H1 (cell line): ENCODE measurements around the gene ITPK1. TPM values are rescaled to one million over a fixed set of nuclear protein-coding genes. Genes with fewer than 3 reads are reported as not detected.

Source experiments
- CTCF ChIA-PET: fragments of 300-600 bp; sonication (Branson Sonifier 250); formaldehyde crosslinking; loops from one replicate; lab custom pipeline; 2021; ENCODE audit not compliant: partially characterized antibody; lab: Charles Lee
- POLR2A ChIA-PET: fragments of 300-600 bp; sonication (Branson Sonifier 250); formaldehyde crosslinking; loops from one replicate; lab custom pipeline; 2021; ENCODE audit warnings: inconsistent platforms; ENCODE audit not compliant: partially characterized antibody; lab: Charles Lee
- DNase-seq, 2 experiments: peaks; one replicate each; pipeline versions ENCODE4 v3.0.0 to v3.0.0-alpha.2; 2010 to 2022; ENCODE audit warnings: low spot score in 2 of 2, low read depth in 1 of 2, mixed read lengths in 1 of 2
- FAIRE-seq: peaks from 2 replicates; lab custom pipeline; 2011; peaks lifted over from hg19 to GRCh38; lab: Jason Lieb, UNC
- H2AFZ ChIP-seq: 2 replicates; pipeline ENCODE4 v1.8.1; 2012; ENCODE audit warnings: low read length, inconsistent platforms
- H2AK5ac ChIP-seq: 2 replicates; pipeline ENCODE4 v1.6.1; 2013; ENCODE audit warnings: low read depth, low read length
- H2BK120ac ChIP-seq: replicated peaks from 2 replicates; pipeline ENCODE3; 2013; ENCODE audit warnings: low read depth, low read length, inconsistent platforms
- H2BK12ac ChIP-seq: 2 replicates; pipeline ENCODE4 v1.6.1; 2013; ENCODE audit warnings: low read depth, low read length
- H2BK15ac ChIP-seq: 2 replicates; pipeline ENCODE4 v1.6.1; 2013; ENCODE audit warnings: low read length
- H2BK20ac ChIP-seq: 2 replicates; pipeline ENCODE4 v1.6.1; 2013; ENCODE audit warnings: low read length
- H2BK5ac ChIP-seq: 2 replicates; pipeline ENCODE4 v1.6.1; 2013; ENCODE audit warnings: low read depth, low read length
- H3K14ac ChIP-seq: 2 replicates; pipeline ENCODE4 v1.6.1; 2013; ENCODE audit warnings: inconsistent platforms; ENCODE audit not compliant: insufficient read length
- H3K18ac ChIP-seq: 2 replicates; pipeline ENCODE4 v1.6.1; 2013; ENCODE audit warnings: low read length; ENCODE audit errors: extremely low read depth
- H3K23ac ChIP-seq: 2 replicates; pipeline ENCODE4 v1.6.1; 2013; ENCODE audit warnings: inconsistent platforms; ENCODE audit not compliant: insufficient read length
- H3K23me2 ChIP-seq: 2 replicates; pipeline ENCODE4 v1.6.1; 2013; ENCODE audit warnings: low read depth, low read length
- H3K27ac ChIP-seq: 2 replicates; pipeline ENCODE4 v1.6.1; 2011; ENCODE audit warnings: low read depth, low read length, inconsistent platforms
- H3K27me3 ChIP-seq, 4 experiments: replicated peaks in 1 of 4; 1 replicate in 1 of 4; 2 replicates in 3 of 4; pipeline versions ENCODE4 v1.6.1 to v1.8.1; 2011 to 2013; ENCODE audit warnings: low read length in 3 of 4, mild to moderate bottlenecking in 3 of 4, inconsistent platforms in 2 of 4, mixed read lengths in 2 of 4, moderate library complexity in 1 of 4; ENCODE audit not compliant: control insufficient read depth in 3 of 4, insufficient read depth in 3 of 4; ENCODE audit errors: extremely low read depth in 1 of 4
- H3K36me3 ChIP-seq, 4 experiments: 2 replicates each; pipeline versions ENCODE4 v1.6.1 to v1.8.1; 2011 to 2013; ENCODE audit warnings: mild to moderate bottlenecking in 4 of 4, low read length in 3 of 4, moderate library complexity in 2 of 4, control low read depth in 1 of 4, inconsistent platforms in 1 of 4; ENCODE audit not compliant: insufficient read depth in 4 of 4, control insufficient read depth in 2 of 4
- H3K4ac ChIP-seq: replicated peaks from 2 replicates; pipeline ENCODE3; 2013; ENCODE audit warnings: low read length, low read depth, mixed read lengths, inconsistent platforms; ENCODE audit not compliant: insufficient read length
- H3K4me1 ChIP-seq, 4 experiments: replicated peaks in 1 of 4; 1 replicate in 1 of 4; 2 replicates in 3 of 4; pipeline versions ENCODE4 v1.6.1 to v1.8.1; 2011 to 2013; ENCODE audit warnings: low read length in 3 of 4, inconsistent platforms in 2 of 4, mixed read lengths in 1 of 4; ENCODE audit not compliant: insufficient read depth in 4 of 4, control insufficient read depth in 3 of 4
- H3K4me2 ChIP-seq, 2 experiments: 2 replicates each; pipeline versions ENCODE4 v1.6.1 to v1.8.1; 2011 to 2013; ENCODE audit warnings: low read depth in 2 of 2, low read length in 2 of 2, control low read depth in 1 of 2, inconsistent platforms in 1 of 2, mild to moderate bottlenecking in 1 of 2; ENCODE audit not compliant: insufficient read depth in 1 of 2
- H3K4me3 ChIP-seq, 4 experiments: fragments of 200-600, 300-600 bp in 1 of 4; sonication (generic), shearing (Covaris generic), sonication (Bioruptor Twin) in 1 of 4; 2 replicates each; pipeline versions ENCODE4 v1.5.1 to v1.8.1; 2011 to 2016; ENCODE audit warnings: low read length in 4 of 4, low read depth in 3 of 4, control low read depth in 2 of 4, inconsistent platforms in 2 of 4, mild to moderate bottlenecking in 2 of 4, mixed read lengths in 1 of 4, moderate library complexity in 1 of 4; ENCODE audit not compliant: insufficient read depth in 2 of 4; ENCODE audit errors: extremely low read depth in 1 of 4
- H3K56ac ChIP-seq: replicated peaks from 2 replicates; pipeline ENCODE3; 2013; ENCODE audit warnings: low read depth, mild to moderate bottlenecking, mixed read lengths, low read length, inconsistent platforms; ENCODE audit not compliant: insufficient read length
- H3K79me1 ChIP-seq: 2 replicates; pipeline ENCODE4 v1.6.1; 2013; ENCODE audit warnings: low read depth, low read length, control low read depth
- H3K79me2 ChIP-seq, 2 experiments: 2 replicates each; pipeline versions ENCODE4 v1.6.1 to v1.8.1; 2012 to 2013; ENCODE audit warnings: low read length in 2 of 2, mild to moderate bottlenecking in 2 of 2, inconsistent platforms in 1 of 2; ENCODE audit not compliant: insufficient read depth in 2 of 2, control insufficient read depth in 1 of 2
- H3K9ac ChIP-seq, 4 experiments: replicated peaks in 1 of 4; 1 replicate in 1 of 4; 2 replicates in 3 of 4; pipeline versions ENCODE4 v1.6.1 to v1.8.1; 2011 to 2013; ENCODE audit warnings: low read depth in 3 of 4, low read length in 3 of 4, control low read depth in 2 of 4, mild to moderate bottlenecking in 2 of 4, moderate library complexity in 2 of 4, inconsistent platforms in 1 of 4; ENCODE audit errors: extremely low read depth in 1 of 4
- H3K9me3 ChIP-seq, 2 experiments: 2 replicates each; pipeline versions ENCODE4 v1.6.1 to v1.8.1; 2012 to 2013; ENCODE audit warnings: mild to moderate bottlenecking in 2 of 2, moderate library complexity in 2 of 2, control low read depth in 1 of 2, inconsistent platforms in 1 of 2, low read depth in 1 of 2, low read length in 1 of 2, mixed read lengths in 1 of 2; ENCODE audit not compliant: insufficient read depth in 2 of 2
- H4K20me1 ChIP-seq, 2 experiments: replicated peaks in 1 of 2; 2 replicates each; pipeline versions ENCODE3 to v1.8.1; 2011 to 2013; ENCODE audit warnings: inconsistent platforms in 2 of 2, low read length in 2 of 2, mild to moderate bottlenecking in 1 of 2; ENCODE audit not compliant: insufficient read depth in 2 of 2, control insufficient read depth in 1 of 2
- H4K5ac ChIP-seq: 2 replicates; pipeline ENCODE4 v1.6.1; 2013; ENCODE audit warnings: low read length, low read depth, mixed read lengths, inconsistent platforms; ENCODE audit not compliant: insufficient read length
- H4K8ac ChIP-seq: 2 replicates; pipeline ENCODE4 v1.8.0; 2013; ENCODE audit warnings: mild to moderate bottlenecking, moderate library complexity, low read length, inconsistent platforms; ENCODE audit not compliant: insufficient read depth; ENCODE audit errors: extremely low read depth
- H4K91ac ChIP-seq: replicated peaks from 2 replicates; pipeline ENCODE3; 2013; ENCODE audit warnings: low read length, mixed read lengths, inconsistent platforms; ENCODE audit not compliant: insufficient read length
- BRCA1 ChIP-seq: IDR thresholded peaks from 2 replicates; pipeline ENCODE4 v1.6.1; 2012; ENCODE audit warnings: low read depth, low read length, improper control_type of control experiment
- EZH2 ChIP-seq: fragments of 200-600 bp; sonication (generic); IDR thresholded peaks from 2 replicates; pipeline ENCODE4 v1.7.1; 2012; ENCODE audit warnings: low read depth, mild to moderate bottlenecking, moderate library complexity, low read length, inconsistent platforms; ENCODE audit not compliant: severe bottlenecking
- GABPA ChIP-seq: IDR thresholded peaks from 2 replicates; pipeline ENCODE4 v1.6.1; 2011; ENCODE audit warnings: mild to moderate bottlenecking, low read length, moderate library complexity, borderline replicate concordance; ENCODE audit not compliant: insufficient read depth
- HDAC2 ChIP-seq, 2 experiments: fragments of 300-600 bp in 1 of 2; sonication (generic) in 1 of 2; IDR thresholded peaks; 2 replicates each; pipeline ENCODE4 v1.6.1; 2011 to 2012; ENCODE audit warnings: low read depth in 2 of 2, low read length in 2 of 2, mild to moderate bottlenecking in 2 of 2, moderate library complexity in 2 of 2, borderline replicate concordance in 1 of 2, inconsistent platforms in 1 of 2
- KDM1A ChIP-seq: fragments of 200-600, 300-600 bp; sonication (generic); IDR thresholded peaks from 2 replicates; pipeline ENCODE4 v1.7.1; 2016; ENCODE audit warnings: mild to moderate bottlenecking, low read length, borderline replicate concordance
- SRF ChIP-seq: IDR thresholded peaks from 2 replicates; pipeline ENCODE4 v1.6.1; 2011; ENCODE audit warnings: mild to moderate bottlenecking, low read depth, low read length, moderate library complexity
- TEAD4 ChIP-seq: IDR thresholded peaks from 2 replicates; pipeline ENCODE4 v1.6.1; 2012; ENCODE audit warnings: low read depth, low read length, inconsistent platforms, mixed read lengths
- whole genome bisulfite sequencing, 2 experiments: shearing (Covaris generic) in 1 of 2; methylation state at CpG; one replicate each; pipeline versions ENCODE4 v1.1.6 to v1.1.7; 2013 to 2015; ENCODE audit warnings: low lambda C conversion rate in 2 of 2, mixed read lengths in 2 of 2, inconsistent platforms in 1 of 2, low coverage in 1 of 2, missing lambda C conversion rate in 1 of 2; ENCODE audit not compliant: insufficient replicate concordance in 2 of 2, insufficient coverage in 1 of 2, insufficient read length in 1 of 2; ENCODE audit errors: extremely low coverage in 1 of 2, missing lambda C conversion rate in 1 of 2; 5-methylcytosine and 5-hydroxymethylcytosine counted together
- polyA plus RNA-seq, 7 experiments: library from polyadenylated mRNA; depleted of rRNA in 3 of 7; stranded (reverse) in 5 of 7; unstranded in 2 of 7; fragments of >200 nt in 5 of 7; fragments of 200-250 nt in 2 of 7; gene quantifications; 1 replicate in 5 of 7; 2 replicates in 1 of 7; 4 replicates in 1 of 7; pipeline versions ENCODE4 v1.2.1 to v1.2.3, GENCODE V29; 2011 to 2013; ENCODE audit warnings: missing spikeins in 2 of 7, mixed read lengths in 2 of 7
- total RNA-seq: library from RNA; stranded (reverse); fragmentation: NEBNext Ultra II Directional; extraction: Animal tissue kit (Norgen Biotek cat#: 25700); gene quantifications from 2 replicates; pipeline ENCODE4 v1.2.1, GENCODE V29; 2021
- TF ChIP-seq, protein P1 (sequence below): IDR thresholded peaks from 2 replicates; pipeline ENCODE4 v1.6.1; 2011; ENCODE audit warnings: low read length, improper control_type of control experiment
- TF ChIP-seq, protein P2 (sequence below), 3 experiments: IDR thresholded peaks; 1 replicate in 2 of 3; 2 replicates in 1 of 3; pipeline versions ENCODE4 v1.5.1 to v1.6.1; 2011; ENCODE audit warnings: low read length in 3 of 3, mild to moderate bottlenecking in 3 of 3, inconsistent platforms in 2 of 3, low read depth in 1 of 3, moderate library complexity in 1 of 3; ENCODE audit not compliant: insufficient read depth in 1 of 3; ENCODE audit errors: control extremely low read depth in 1 of 3

Gene ITPK1
- total and polyA plus RNA-seq, 2 of the 8 experiments (the other 6 are each of a cell fraction or from before 2014, with no cell fraction given): 108 to 143 TPM

DNA sequence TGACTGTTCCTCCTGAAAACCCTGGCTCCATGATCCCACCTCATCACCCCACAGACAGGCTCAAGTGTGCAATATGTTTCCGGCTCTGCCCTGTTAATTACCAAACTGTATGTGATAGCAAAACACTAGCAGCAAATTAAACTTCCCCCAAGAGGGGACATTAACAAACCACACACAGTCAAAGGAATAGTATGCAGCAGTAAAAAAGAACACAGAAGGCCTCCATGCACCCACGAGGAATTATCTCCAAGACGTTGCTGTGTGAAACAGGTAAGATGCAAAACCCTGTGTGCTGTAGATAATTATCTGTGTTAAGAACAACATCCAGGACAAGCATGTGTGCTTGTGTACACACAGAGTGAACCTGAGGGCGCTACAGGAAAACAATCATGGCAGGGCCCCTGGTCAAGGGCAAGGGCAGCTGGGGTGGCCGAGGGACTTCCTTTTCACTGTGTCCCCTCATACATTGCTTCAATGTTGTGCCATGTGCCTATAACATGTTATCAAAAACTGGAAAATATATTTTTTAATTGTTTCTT, 35.8 kb downstream of the ITPK1 start:
- no peak overlapping the region for H3K18ac ChIP-seq
- no peak overlapping the region for H2BK5ac ChIP-seq
- H3K23me2 ChIP-seq: no peaks in the 10 kb centered on the region
- no peaks in the 10 kb centered on the region; a peak in 1 of 8 replicates for H3K36me3 ChIP-seq
- no peak overlapping the region for H4K91ac ChIP-seq
- H4K8ac ChIP-seq: no peak overlapping the region
- H3K14ac ChIP-seq: no peak overlapping the region
- H3K27me3 ChIP-seq: no peaks in the 10 kb centered on the region
- no peak for DNase-seq
- no peak overlapping the region for H2BK12ac ChIP-seq
- peaks cover 0 to 76% of the 10 kb centered on the region in 2 experiments; a peak in 3 of 4 replicates for H3K79me2 ChIP-seq
- H2BK15ac ChIP-seq: no peak overlapping the region
- peaks cover 14 to 17% of the 10 kb centered on the region in 2 experiments for H4K20me1 ChIP-seq
- FAIRE-seq: no peak
- no peak overlapping the region for H3K56ac ChIP-seq
- WGBS, 2 experiments: 90% methylated on average over 5 of the region's 5 CpGs; no CpG with 5 or more reads in 1 of the 2 experiments
- H2BK120ac ChIP-seq: no peak overlapping the region
- CTCF ChIA-PET: interaction anchor here (0.8 to 1.7 kb wide), 2 partner anchors 25 to 33 kb away, joined by 4 to 8 read pairs; no protein-coding TSS in a partner anchor
- H3K27ac ChIP-seq: no peak overlapping the region
- H3K79me1 ChIP-seq: peaks cover 45% of the 10 kb centered on the region
- H3K4me3 ChIP-seq: no peak overlapping the region
- H3K23ac ChIP-seq: no peak overlapping the region
- H4K5ac ChIP-seq: no peak overlapping the region
- peaks cover 0 to 4% (median 0%) of the 10 kb centered on the region in 4 experiments; a peak in 2 of 7 replicates for H3K4me1 ChIP-seq
- POLR2A ChIA-PET: no interaction called here
- H3K9ac ChIP-seq: no peak overlapping the region
- H3K4ac ChIP-seq: no peak overlapping the region
- no peak overlapping the region for H2BK20ac ChIP-seq
- H2AFZ ChIP-seq: no peak overlapping the region
- H3K4me2 ChIP-seq: no peak overlapping the region
- H3K9me3 ChIP-seq: peaks cover 0 to 4% of the 10 kb centered on the region in 2 experiments; a peak in 2 of 4 replicates
- H2AK5ac ChIP-seq: no peak overlapping the region
- TF ChIP-seq EZH2 (no peak), TEAD4 (no peak), KDM1A (no peak), HDAC2 (IDR thresholded peaks at IDR 0.05; ENCODE audit: borderline replicate concordance in 1 of 2, low read depth in 2 of 2, low read length in 2 of 2) (no peak), GABPA (no peak), SRF (no peak), BRCA1 (no peak)
- TF ChIP-seq, protein P1, sequence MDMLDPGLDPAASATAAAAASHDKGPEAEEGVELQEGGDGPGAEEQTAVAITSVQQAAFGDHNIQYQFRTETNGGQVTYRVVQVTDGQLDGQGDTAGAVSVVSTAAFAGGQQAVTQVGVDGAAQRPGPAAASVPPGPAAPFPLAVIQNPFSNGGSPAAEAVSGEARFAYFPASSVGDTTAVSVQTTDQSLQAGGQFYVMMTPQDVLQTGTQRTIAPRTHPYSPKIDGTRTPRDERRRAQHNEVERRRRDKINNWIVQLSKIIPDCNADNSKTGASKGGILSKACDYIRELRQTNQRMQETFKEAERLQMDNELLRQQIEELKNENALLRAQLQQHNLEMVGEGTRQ: no peak
- TF ChIP-seq, protein P2, sequence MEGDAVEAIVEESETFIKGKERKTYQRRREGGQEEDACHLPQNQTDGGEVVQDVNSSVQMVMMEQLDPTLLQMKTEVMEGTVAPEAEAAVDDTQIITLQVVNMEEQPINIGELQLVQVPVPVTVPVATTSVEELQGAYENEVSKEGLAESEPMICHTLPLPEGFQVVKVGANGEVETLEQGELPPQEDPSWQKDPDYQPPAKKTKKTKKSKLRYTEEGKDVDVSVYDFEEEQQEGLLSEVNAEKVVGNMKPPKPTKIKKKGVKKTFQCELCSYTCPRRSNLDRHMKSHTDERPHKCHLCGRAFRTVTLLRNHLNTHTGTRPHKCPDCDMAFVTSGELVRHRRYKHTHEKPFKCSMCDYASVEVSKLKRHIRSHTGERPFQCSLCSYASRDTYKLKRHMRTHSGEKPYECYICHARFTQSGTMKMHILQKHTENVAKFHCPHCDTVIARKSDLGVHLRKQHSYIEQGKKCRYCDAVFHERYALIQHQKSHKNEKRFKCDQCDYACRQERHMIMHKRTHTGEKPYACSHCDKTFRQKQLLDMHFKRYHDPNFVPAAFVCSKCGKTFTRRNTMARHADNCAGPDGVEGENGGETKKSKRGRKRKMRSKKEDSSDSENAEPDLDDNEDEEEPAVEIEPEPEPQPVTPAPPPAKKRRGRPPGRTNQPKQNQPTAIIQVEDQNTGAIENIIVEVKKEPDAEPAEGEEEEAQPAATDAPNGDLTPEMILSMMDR (IDR thresholded peaks at IDR 0.05; ENCODE audit: control extremely low read depth in 1 of 3, insufficient read depth in 1 of 3, low read depth in 1 of 3, low read length in 3 of 3): no peak
